Measurements from ENCODE around the gene NAGPA. TPM values are rescaled to one million over a fixed set of nuclear protein-coding genes. Genes with fewer than 3 reads are reported as not detected.

NAGPA gene
- total RNA-seq, 2 donors from 2014 or later: 12.7 to 14.0 TPM

DNA sequence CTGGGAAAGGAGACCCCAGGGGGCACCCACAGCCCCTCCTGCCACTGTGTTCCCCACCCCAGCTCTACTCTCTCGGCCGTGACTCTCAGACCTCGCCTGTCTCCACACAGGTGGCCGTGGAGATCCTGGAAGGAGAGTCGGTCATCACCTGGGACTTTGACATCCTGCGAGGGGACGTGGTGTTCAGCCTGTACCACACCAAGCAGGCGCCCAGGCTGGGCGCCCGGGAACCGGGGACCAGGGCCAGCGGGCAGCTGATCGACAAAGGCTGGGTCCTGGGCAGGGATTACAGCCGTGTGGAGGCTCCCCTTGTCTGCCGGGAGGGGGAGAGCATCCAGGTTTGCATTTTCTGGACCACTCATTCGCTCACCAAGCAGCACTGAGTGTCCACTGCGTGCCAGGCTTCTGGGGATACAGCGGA lies 25.4 kb downstream of the NAGPA start:
- H3K4me1 ChIP-seq (ENCODE audit: control insufficient read depth, insufficient read depth, low read length): peaks cover 3% of the 10 kb centered on the region
- TF ChIP-seq, protein P1, sequence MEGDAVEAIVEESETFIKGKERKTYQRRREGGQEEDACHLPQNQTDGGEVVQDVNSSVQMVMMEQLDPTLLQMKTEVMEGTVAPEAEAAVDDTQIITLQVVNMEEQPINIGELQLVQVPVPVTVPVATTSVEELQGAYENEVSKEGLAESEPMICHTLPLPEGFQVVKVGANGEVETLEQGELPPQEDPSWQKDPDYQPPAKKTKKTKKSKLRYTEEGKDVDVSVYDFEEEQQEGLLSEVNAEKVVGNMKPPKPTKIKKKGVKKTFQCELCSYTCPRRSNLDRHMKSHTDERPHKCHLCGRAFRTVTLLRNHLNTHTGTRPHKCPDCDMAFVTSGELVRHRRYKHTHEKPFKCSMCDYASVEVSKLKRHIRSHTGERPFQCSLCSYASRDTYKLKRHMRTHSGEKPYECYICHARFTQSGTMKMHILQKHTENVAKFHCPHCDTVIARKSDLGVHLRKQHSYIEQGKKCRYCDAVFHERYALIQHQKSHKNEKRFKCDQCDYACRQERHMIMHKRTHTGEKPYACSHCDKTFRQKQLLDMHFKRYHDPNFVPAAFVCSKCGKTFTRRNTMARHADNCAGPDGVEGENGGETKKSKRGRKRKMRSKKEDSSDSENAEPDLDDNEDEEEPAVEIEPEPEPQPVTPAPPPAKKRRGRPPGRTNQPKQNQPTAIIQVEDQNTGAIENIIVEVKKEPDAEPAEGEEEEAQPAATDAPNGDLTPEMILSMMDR (conservative IDR thresholded peaks at IDR 0.05): no peak
- 91 to 97% methylated on average over 11 to 18 of the region's 18 CpGs for WGBS, 2 experiments (ENCODE audit: insufficient coverage in 1 of 2, insufficient read length in 1 of 2)
- no peaks in the 10 kb centered on the region for H3K9me3 ChIP-seq (ENCODE audit: control insufficient read depth, low read length)
- H3K4me3 Mint-ChIP-seq: no peak overlapping the region
- no peaks in the 10 kb centered on the region for H3K36me3 Mint-ChIP-seq (ENCODE audit: low read depth)
- no peak for DNase-seq
- H3K9ac ChIP-seq (ENCODE audit: extremely low read depth, low read length, poor library complexity, severe bottlenecking): no peak overlapping the region
- H3K36me3 ChIP-seq (ENCODE audit: control insufficient read depth, insufficient read depth, low read length): no peaks in the 10 kb centered on the region
- no peak overlapping the region for H3K4me3 ChIP-seq (ENCODE audit: low read length)
- no peak overlapping the region for H3K27ac ChIP-seq (ENCODE audit: low read depth, low read length)
- H3K27me3 ChIP-seq (ENCODE audit: control insufficient read depth, insufficient read depth, low read length, poor library complexity, severe bottlenecking): peaks cover 86% of the 10 kb centered on the region
- no peak overlapping the region for H3K27ac Mint-ChIP-seq
- peaks cover 14% of the 10 kb centered on the region for H3K4me1 Mint-ChIP-seq
- no peaks in the 10 kb centered on the region for H3K9me3 Mint-ChIP-seq
- H3K27me3 Mint-ChIP-seq (ENCODE audit: insufficient read depth): peaks cover 94% of the 10 kb centered on the region

DNA sequence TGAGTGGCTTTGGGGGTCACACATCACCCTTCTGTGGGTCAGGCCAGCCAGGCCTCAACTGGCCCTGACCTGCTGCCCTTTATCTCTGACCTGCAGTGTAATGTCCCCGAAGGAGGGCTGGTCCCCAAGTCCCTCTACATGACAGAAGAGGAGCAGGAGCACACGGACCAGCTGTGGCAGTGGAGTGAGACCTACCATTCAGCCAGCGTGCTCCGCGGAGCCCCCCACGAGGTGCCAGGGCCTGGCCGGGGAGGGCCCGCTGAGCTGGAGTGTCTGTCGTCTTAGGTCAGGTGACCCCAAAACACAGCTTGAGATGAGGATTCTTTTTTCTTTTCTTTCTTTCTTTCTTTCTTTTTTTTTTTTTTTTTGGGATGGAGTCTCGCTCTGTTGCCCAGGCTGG lies 26.5 kb downstream of the NAGPA start:
- Mint-ChIP-seq H3K4me1 (peaks cover 14% of the 10 kb centered on the region), H3K9me3 (no peaks in the 10 kb centered on the region), H3K27ac (no peak overlapping the region), H3K36me3 (ENCODE audit: low read depth) (no peaks in the 10 kb centered on the region), H3K4me3 (no peak overlapping the region), H3K27me3 (ENCODE audit: insufficient read depth) (peaks cover 93% of the 10 kb centered on the region)
- no peak overlapping the region for H3K27ac ChIP-seq (ENCODE audit: low read depth, low read length)
- H3K9ac ChIP-seq (ENCODE audit: extremely low read depth, low read length, poor library complexity, severe bottlenecking): no peak overlapping the region
- H3K27me3 ChIP-seq (ENCODE audit: control insufficient read depth, insufficient read depth, low read length, poor library complexity, severe bottlenecking): peaks cover 84% of the 10 kb centered on the region
- H3K36me3 ChIP-seq (ENCODE audit: control insufficient read depth, insufficient read depth, low read length): no peaks in the 10 kb centered on the region
- no peak for DNase-seq
- TF ChIP-seq, protein P1 (conservative IDR thresholded peaks at IDR 0.05): no peak
- 80 to 89% methylated on average over 1 to 10 of the region's 10 CpGs for WGBS, 2 experiments (ENCODE audit: insufficient coverage in 1 of 2, insufficient read length in 1 of 2)
- H3K9me3 ChIP-seq (ENCODE audit: control insufficient read depth, low read length): no peaks in the 10 kb centered on the region
- H3K4me3 ChIP-seq (ENCODE audit: low read length): no peak overlapping the region
- peaks cover 3% of the 10 kb centered on the region for H3K4me1 ChIP-seq (ENCODE audit: control insufficient read depth, insufficient read depth, low read length)

DNA sequence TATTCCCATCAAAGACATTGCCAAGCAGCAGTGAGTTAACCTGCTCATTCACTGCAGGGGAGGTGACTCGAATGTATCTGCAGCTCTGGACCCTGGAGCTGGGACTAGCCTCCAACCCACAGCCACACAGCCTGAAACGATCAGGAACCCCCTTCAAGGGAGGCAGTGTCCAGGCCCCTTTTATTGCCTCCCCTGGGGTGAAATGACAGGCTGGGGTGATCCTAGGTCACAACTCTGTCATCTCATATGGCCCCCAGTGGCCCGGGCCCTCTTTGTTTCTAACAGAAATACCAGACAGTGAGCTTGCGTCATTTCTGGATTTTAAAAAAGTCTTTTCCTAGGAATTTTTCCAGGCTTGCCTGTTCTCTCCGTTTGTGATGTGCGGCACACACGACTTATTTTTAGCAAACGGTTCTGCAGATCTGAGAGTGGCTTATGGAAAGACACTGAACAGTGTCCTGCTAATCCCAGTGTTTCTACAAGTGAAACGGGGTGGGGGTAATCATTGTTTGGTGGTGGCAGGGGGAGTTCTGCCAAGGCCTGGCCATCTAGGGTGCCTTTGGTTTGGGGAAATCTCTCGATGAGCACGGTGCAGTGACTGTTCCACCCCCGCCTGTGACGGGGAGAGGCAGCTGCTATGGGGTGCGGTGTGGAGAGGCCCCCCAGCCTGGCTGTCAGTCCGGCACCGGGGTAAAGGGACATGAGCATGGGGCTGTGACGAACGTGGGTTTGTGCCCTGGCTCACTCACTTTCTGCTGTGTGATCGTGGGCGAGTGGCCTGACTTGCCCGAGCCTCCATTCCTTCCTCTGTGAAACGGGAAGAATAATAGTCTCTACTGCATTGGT lies 27.2 kb downstream of the NAGPA start:
- TF ChIP-seq, protein P1 (conservative IDR thresholded peaks at IDR 0.05): no peak
- no peaks in the 10 kb centered on the region for H3K36me3 Mint-ChIP-seq (ENCODE audit: low read depth)
- Histone ChIP-seq H3K27me3 (ENCODE audit: control insufficient read depth, insufficient read depth, low read length, poor library complexity, severe bottlenecking) (peaks cover 77% of the 10 kb centered on the region), H3K4me3 (ENCODE audit: low read length) (no peak overlapping the region), H3K36me3 (ENCODE audit: control insufficient read depth, insufficient read depth, low read length) (no peaks in the 10 kb centered on the region), H3K9ac (ENCODE audit: extremely low read depth, low read length, poor library complexity, severe bottlenecking) (no peak overlapping the region), H3K9me3 (ENCODE audit: control insufficient read depth, low read length) (no peaks in the 10 kb centered on the region), H3K4me1 (ENCODE audit: control insufficient read depth, insufficient read depth, low read length) (peaks cover 3% of the 10 kb centered on the region), H3K27ac (ENCODE audit: low read depth, low read length) (no peak overlapping the region)
- H3K27ac Mint-ChIP-seq: no peak overlapping the region
- 87 to 88% methylated on average over 16 to 22 of the region's 22 CpGs for WGBS, 2 experiments (ENCODE audit: insufficient coverage in 1 of 2, insufficient read length in 1 of 2)
- H3K4me3 Mint-ChIP-seq: no peak overlapping the region
- DNase-seq: no peak
- peaks cover 13% of the 10 kb centered on the region for H3K4me1 Mint-ChIP-seq
- H3K27me3 Mint-ChIP-seq (ENCODE audit: insufficient read depth): peaks cover 92% of the 10 kb centered on the region
- H3K9me3 Mint-ChIP-seq: no peaks in the 10 kb centered on the region

All from endodermal cell (in vitro differentiated cells).